Gastrocnemius medialis (tissue), 4 donors: ENCODE results near the gene CRHBP.

ENCODE experiments used
- POLR2A ChIP-seq, 2 donors: fragments of 450-650 bp; IDR thresholded peaks; one replicate each; pipeline ENCODE4 v1.6.1; 2017; ENCODE audit warnings: antibody characterized with exemption in 2 of 2, mild to moderate bottlenecking in 2 of 2, moderate library complexity in 2 of 2
- TF ChIP-seq, protein P1 (sequence below), 5 experiments: fragments of 450-650 bp in 3 of 5; fragments of 200-600 bp in 2 of 5; sonication (generic) in 2 of 5; IDR thresholded peaks in 4 of 5; conservative IDR thresholded peaks in 1 of 5; 1 replicate in 4 of 5; 2 replicates in 1 of 5; pipeline ENCODE4 v1.5.1; 2016 to 2019; ENCODE audit warnings: antibody characterized with exemption in 5 of 5, mild to moderate bottlenecking in 3 of 5, moderate library complexity in 3 of 5

DNA sequence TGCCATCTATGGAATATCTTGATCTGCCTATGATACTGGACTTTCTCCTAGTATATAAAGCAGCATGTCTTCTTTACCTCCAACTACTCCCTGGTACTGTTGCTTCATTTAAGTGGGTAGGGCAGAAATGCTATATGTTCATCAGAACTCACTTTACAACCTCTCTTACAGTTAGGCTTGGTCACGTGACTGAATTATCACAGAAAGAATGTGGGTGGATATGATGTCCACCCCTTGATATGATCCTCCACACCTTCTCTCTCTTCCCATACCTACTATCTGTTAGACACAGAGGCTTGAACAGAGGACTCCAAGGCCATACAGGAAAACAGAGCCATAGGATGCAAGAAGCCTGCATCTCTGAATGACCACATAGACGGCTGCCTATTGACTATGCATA, 19.8 kb downstream of the CRHBP start:
- no peak for TF ChIP-seq POLR2A (IDR thresholded peaks at IDR 0.05)
- TF ChIP-seq, protein P1, sequence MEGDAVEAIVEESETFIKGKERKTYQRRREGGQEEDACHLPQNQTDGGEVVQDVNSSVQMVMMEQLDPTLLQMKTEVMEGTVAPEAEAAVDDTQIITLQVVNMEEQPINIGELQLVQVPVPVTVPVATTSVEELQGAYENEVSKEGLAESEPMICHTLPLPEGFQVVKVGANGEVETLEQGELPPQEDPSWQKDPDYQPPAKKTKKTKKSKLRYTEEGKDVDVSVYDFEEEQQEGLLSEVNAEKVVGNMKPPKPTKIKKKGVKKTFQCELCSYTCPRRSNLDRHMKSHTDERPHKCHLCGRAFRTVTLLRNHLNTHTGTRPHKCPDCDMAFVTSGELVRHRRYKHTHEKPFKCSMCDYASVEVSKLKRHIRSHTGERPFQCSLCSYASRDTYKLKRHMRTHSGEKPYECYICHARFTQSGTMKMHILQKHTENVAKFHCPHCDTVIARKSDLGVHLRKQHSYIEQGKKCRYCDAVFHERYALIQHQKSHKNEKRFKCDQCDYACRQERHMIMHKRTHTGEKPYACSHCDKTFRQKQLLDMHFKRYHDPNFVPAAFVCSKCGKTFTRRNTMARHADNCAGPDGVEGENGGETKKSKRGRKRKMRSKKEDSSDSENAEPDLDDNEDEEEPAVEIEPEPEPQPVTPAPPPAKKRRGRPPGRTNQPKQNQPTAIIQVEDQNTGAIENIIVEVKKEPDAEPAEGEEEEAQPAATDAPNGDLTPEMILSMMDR (IDR thresholded peaks at IDR 0.05 in 4 of 5, conservative IDR thresholded peaks at IDR 0.05 in 1 of 5) = no peak
